CD4-positive, alpha-beta T cell treated with Interleukin-6 for 4 hours (primary cell): Measurements from ENCODE around the gene PRKCA.
"Not testable (repeated sequence)": the region's sequence is repeated elsewhere in the genome, so short reads cannot be mapped to it uniquely, and the experiment has no call there.

Source experiments
- DNase-seq: peaks from one replicate; pipeline ENCODE4 v3.0.0-alpha.2; 2020; ENCODE audit warnings: mixed read lengths

The PRKCA gene

DNA sequence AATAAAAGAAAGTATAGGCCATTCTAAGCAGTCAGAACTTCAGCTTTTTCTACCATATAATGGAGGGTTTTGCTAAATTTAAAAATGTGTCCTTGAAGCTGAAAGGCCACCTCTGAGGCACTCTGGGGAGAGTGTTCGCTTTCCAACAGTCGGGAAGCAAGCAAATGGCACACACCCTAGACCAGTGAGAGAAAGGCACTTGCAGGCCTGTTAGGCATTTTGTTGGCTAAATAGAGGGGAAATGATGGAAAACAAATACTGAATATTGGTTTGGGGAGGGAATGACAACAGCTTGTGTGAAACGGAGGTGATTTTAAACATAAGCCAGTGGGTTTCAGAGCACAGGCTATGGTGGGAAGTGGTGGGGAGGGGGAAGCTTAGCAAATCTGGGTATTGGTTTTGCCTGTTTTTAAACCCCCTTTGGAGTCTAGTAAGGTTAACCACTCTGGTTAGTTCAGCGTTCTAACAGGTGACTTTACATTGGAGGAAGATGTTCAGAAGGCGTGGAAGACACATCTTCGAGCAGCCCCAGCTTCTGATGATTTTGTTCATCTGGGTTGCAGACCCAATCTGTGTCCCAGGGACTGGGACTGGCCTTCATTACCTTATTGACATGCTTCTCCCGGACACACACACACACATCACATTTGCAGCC lies 90.5 kb downstream of the PRKCA start:
- no peak for DNase-seq

- no peak for DNase-seq
Measured at GRCh38 chr17:66395961-66396360, 93.5 kb downstream of the PRKCA start.

DNA sequence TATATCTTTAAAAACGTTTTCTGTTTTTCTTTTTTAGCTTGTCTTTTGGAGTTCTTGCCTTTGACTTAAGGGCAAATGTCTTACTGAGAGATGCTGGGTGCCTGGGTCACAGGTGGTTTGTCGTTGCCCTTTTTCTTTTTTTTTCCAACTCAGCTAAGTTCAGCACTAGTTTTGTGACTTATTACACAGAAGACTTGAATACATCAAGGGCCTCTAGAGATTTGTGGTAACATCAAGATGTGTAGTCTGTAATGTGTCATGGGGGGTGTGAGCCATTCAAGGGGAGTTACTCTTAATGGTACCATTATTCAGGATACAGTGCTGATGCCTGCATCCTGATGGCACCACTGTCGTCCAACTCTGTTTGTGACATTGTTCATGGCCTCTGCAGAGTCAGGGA lies 95.1 kb downstream of the PRKCA start:
- DNase-seq, result no peak

DNA sequence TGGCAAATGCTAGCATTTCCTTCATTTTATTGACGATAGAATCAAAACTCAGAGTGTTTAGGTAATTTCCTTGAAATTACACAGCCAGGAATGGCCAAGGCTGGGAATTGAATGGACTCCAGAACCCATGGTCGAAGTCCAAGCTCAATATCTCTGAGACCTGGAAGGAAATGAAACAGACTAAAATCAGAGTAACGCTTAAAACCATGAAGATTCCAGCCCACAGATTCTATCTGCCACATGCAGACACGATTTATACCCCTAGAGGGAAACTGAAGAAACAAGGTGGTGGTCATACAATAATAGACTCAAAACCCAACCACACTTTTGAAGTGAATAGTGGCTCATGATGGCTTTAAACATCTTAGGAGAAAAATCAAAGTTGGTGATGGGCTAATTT lies 95.6 kb downstream of the PRKCA start:
- no peak for DNase-seq

GRCh38 chr17:66398617-66399016 lies 96.2 kb downstream of the PRKCA start:
- no peak for DNase-seq

DNA sequence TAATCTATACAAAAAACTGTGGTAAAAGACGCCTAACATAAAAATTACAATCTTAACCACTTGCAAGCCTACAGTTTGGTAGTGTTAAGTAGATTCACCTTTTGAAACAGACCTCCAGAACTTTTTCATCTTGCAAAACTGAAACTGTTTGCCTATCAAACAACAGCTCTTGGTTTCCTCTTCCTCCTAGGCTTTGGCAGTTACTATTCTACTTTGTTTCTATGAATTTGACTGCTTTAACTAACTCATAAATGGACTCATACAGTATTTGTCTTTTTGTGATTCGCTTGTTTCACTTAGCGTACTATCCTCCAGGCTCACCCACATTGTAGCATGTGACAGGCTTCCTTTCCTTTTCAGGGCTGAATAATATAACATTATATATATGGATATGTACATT lies 97.0 kb downstream of the PRKCA start:
- no peak for DNase-seq

- DNase-seq, result not testable (repeated sequence)
Measured at GRCh38 chr17:66400041-66400688, 97.8 kb downstream of the PRKCA start.

- DNase-seq, result no peak
Measured at GRCh38 chr17:66400698-66401097, 98.3 kb downstream of the PRKCA start.

- no peak for DNase-seq
Measured at GRCh38 chr17:66401364-66401763, 99.0 kb downstream of the PRKCA start.

GRCh38 chr17:66403846-66404556 lies 101.6 kb downstream of the PRKCA start:
- DNase-seq, result no peak

DNA sequence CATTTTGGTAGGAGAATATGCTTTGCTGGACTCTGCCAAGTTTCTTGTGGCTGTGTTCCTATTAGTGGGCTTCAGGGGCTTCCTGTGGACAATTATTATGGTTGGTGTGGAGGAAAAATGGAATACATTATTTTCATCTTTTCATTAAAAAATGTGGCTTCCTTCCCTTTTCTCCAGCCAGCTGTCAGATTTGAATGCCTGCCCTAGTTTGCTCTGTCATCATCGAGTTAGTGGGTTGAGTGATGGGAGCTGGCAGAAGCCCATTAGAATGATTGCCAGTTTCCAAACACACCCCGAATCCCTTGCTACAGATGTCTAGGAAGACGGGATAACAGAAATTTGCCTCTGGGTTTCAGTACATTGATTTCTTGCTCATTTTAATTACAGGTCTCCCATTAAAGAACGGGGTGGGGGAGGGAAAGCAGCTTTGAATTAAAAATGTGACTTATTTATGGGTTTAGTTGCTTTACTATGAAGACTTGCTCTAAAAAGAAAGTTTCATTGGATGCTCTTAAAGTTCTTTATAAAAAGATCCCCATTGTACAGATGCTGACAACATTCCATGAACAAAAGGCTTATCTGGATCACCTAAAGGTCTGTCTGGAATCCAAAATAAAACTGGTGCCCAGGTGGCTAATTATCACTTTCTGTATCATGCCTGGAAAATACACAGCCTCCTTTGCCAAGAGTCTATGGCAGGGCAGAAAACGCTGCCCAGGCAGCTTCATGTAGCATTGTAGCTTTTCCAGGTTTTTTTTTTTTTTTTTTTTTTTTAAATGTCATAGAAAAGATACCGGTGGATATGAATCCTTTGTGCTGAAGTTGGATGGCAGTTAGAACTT lies 103.6 kb downstream of the PRKCA start:
- DNase-seq, result no peak

DNA sequence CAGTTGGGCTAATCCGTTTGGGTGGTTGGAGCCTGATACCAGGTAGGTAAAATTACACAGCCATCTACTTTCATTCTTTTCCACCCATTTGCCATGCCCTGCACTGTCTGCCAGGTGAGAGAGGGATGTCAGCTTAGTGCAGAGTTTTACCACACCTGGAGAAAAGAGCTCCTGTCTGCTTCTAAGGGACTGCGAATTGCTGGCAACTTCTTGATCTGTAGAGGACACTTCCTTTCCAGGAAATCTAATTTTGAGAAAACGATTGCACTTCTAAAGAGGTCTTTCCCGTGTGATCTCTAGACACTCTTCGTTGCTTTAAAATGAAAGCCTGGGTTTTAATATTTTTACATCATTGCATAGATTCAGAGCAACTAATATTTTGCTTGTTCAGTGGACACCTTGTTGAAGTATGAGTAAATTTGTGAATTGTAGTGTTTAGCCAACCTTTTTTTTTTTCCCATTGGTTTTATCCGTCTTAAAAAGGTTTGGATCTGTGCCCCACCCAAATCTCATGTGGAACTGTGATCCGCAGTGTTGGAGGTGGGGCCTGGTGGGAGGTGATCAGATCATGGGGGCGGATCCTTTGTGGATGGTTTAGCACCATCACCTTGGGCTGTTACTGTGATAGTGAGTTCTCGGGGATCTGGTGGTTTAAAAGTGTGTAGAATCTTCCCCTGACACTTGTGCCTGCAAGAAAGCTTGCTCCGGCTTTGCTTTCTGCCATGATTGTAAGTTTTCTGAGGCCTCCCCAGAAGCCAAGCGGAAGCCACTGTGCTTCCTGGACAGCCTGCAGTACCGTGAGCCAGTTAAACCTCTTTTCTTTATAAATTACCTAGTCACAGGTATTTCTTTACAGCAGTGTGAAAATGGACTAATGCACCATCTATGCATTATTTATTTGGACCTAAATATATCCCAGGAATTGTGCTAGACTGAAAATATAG lies 104.6 kb downstream of the PRKCA start:
- DNase-seq, result peak; percentile 20

- no peak for DNase-seq
Measured at GRCh38 chr17:66407864-66408263, 105.5 kb downstream of the PRKCA start.

GRCh38 chr17:66411520-66411919 lies 109.1 kb downstream of the PRKCA start:
- DNase-seq, result no peak

DNA sequence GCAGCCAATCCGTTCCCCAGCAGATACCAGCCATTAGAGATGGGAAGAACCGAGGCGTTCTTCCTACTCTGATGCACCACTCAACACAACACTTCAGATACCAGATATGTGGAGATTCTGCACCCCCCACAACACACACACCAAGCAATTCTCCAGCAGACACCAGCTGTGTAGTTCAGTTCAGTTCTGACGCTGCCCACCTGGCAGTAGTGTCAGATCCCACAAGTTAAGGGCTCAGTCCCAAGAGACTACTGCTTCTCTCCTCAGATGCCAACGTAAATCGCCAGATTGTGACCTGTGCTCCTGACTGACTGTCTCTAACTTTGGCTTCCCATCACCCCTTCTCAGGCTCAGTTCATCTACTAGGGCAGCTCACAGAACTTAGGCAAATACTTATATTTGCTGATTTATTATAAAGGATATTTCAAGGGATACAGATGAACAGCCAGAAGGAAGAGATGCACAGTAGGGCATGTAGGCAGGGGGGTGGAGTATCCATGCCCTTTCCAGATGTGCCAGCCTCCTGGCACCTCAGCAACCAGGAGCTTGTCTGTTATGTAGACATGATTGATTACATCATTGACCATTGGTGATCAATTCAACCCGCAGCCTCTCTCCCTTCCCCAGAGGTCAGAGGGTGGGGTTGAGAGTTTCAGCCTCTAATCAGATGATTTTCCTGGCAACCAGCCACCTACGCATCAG lies 110.6 kb downstream of the PRKCA start:
- no peak for DNase-seq

GRCh38 chr17:66413559-66414520 lies 111.4 kb downstream of the PRKCA start:
- no peak for DNase-seq

DNA sequence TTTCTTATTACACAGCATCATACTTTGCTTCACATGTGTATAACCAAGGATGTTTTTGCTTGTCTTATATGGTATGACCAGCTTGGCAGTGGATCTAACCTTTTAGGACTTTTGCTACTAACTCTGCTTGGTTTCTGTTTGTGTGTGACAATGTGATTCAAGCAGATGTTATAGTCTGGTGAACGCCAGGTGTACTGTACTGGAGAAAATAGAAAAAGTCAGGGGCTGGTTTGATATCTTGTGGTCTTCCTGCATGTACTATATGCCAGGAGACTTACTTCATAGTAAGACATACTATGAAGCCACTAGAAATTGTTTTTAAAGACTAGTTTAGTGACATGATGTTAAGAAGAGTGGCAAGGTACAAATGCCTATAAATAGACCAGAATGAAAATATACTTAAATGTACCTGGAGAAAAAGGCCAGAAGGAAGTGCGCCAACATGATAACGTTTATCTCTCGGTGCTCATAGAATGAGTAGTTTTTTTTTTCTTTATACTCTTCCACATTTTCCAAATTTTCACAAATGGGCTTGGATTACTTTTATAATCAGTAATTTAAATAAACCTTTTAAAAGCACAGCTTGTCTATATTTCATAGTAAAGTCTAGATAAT lies 112.3 kb downstream of the PRKCA start:
- DNase-seq, result no peak

DNA sequence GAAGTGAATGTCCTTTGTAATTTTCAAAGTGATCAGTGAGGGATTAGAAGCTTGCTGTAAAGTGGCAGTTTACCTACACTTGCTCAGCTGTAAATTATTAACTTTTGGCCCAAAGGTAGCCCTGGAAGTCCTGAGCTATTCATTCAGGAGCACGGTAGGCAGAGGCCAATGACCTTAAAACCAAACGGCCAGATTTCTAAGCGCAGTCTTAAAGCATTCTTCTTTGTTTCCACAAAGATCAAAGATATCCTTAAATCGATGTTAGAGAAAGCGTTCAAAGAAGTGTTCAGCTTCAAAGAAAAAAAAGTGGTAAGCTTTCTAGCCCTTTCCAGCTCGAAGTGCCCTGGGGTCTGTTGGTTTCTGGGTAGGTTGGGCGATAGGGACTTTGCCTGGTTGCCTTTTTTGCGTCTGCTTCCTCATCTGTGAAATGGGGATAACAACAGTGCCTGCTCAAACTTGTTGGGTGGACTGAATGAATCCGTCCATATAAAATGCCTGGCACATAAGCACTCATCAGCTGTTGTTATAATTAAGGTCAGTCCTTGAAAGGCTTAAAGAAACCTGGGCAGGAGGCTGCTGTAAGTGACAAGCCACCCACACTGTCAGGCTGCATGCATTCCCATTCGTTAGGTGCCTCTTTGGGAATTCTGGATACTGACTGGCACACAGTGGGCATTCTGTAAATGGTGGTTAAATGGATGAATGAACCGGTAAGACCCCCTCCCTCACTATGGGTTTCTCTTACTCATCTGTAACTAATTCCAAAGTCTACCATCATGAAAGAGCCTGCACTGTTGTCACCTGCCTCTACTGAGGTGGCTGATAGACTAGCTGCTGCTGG lies 113.2 kb downstream of the PRKCA start:
- no peak for DNase-seq
